Liver (tissue), 9 donors: ENCODE data around the gene SERPINA9. TPM values are rescaled to one million over a fixed set of nuclear protein-coding genes. Genes with fewer than 3 reads are reported as not detected.
"Not testable (repeated sequence)": the region's sequence is repeated elsewhere in the genome, so short reads cannot be mapped to it uniquely, and the experiment has no call there.

ENCODE experiments used
- DNase-seq: peaks from one replicate; pipeline ENCODE4 v3.0.0-alpha.2; 2017; ENCODE audit warnings: low spot score
- H3K27ac ChIP-seq, 2 donors: one replicate each; pipeline ENCODE4 v1.7.0; 2013; ENCODE audit warnings: inconsistent platforms in 2 of 2, low read length in 2 of 2, control low read depth in 1 of 2, low read depth in 1 of 2, mild to moderate bottlenecking in 1 of 2
- H3K27me3 ChIP-seq, 4 donors: one replicate each; pipeline versions ENCODE4 v1.6.1 to v1.7.0; 2013; ENCODE audit warnings: low read length in 3 of 4, inconsistent platforms in 1 of 4, mild to moderate bottlenecking in 1 of 4, moderate library complexity in 1 of 4; ENCODE audit not compliant: control insufficient read depth in 4 of 4, insufficient read depth in 4 of 4
- H3K36me3 ChIP-seq, 4 donors: one replicate each; pipeline versions ENCODE4 v1.6.1 to v1.7.0; 2013; ENCODE audit warnings: low read length in 3 of 4, mild to moderate bottlenecking in 3 of 4, low read depth in 1 of 4, moderate library complexity in 1 of 4; ENCODE audit not compliant: control insufficient read depth in 4 of 4, insufficient read depth in 3 of 4
- H3K4me1 ChIP-seq, 4 donors: one replicate each; pipeline versions ENCODE4 v1.6.1 to v1.7.0; 2013; ENCODE audit warnings: low read length in 3 of 4, mild to moderate bottlenecking in 3 of 4, moderate library complexity in 1 of 4; ENCODE audit not compliant: control insufficient read depth in 4 of 4, insufficient read depth in 4 of 4
- H3K4me3 ChIP-seq, 3 donors: one replicate each; pipeline versions ENCODE4 v1.6.1 to v1.7.0; 2013; ENCODE audit warnings: low read length in 3 of 3, control low read depth in 1 of 3, low read depth in 1 of 3, mild to moderate bottlenecking in 1 of 3
- H3K9ac ChIP-seq, 2 donors: one replicate each; pipeline ENCODE4 v1.7.0; 2013; ENCODE audit warnings: low read length in 2 of 2, mild to moderate bottlenecking in 2 of 2, moderate library complexity in 2 of 2, control low read depth in 1 of 2, low read depth in 1 of 2
- H3K9me3 ChIP-seq, 4 donors: one replicate each; pipeline versions ENCODE4 v1.6.1 to v1.7.0; 2013; ENCODE audit warnings: low read length in 3 of 4; ENCODE audit not compliant: control insufficient read depth in 4 of 4
- EGR1 ChIP-seq, 2 donors: IDR thresholded peaks; 2 replicates each; pipeline ENCODE4 v1.6.1; 2016 to 2018; ENCODE audit warnings: antibody characterized with exemption in 2 of 2, low read depth in 2 of 2
- FOXA1 ChIP-seq: IDR thresholded peaks from 2 replicates; pipeline ENCODE4 v1.6.1; 2016; ENCODE audit warnings: antibody characterized with exemption
- FOXA2 ChIP-seq: IDR thresholded peaks from 2 replicates; pipeline ENCODE4 v1.6.1; 2016; ENCODE audit warnings: antibody characterized with exemption
- GABPA ChIP-seq, 2 donors: IDR thresholded peaks in 1 of 2; conservative IDR thresholded peaks in 1 of 2; 2 replicates each; pipeline ENCODE4 v1.6.1; 2016; ENCODE audit warnings: antibody characterized with exemption in 2 of 2, mild to moderate bottlenecking in 1 of 2, moderate library complexity in 1 of 2
- HNF4A ChIP-seq, 2 donors: conservative IDR thresholded peaks; 2 replicates each; pipeline ENCODE4 v1.6.1; 2016; ENCODE audit warnings: antibody characterized with exemption in 2 of 2, mild to moderate bottlenecking in 2 of 2
- HNF4G ChIP-seq: IDR thresholded peaks from 2 replicates; pipeline ENCODE4 v1.6.1; 2016; ENCODE audit warnings: antibody characterized with exemption
- RAD21 ChIP-seq, 2 donors: IDR thresholded peaks; 2 replicates each; pipeline ENCODE4 v1.6.1; 2016; ENCODE audit warnings: antibody characterized with exemption in 2 of 2, mild to moderate bottlenecking in 2 of 2
- RXRA ChIP-seq, 2 donors: IDR thresholded peaks; 2 replicates each; pipeline ENCODE4 v1.6.1; 2017 to 2018; ENCODE audit warnings: antibody characterized with exemption in 2 of 2, mild to moderate bottlenecking in 1 of 2
- SP1 ChIP-seq: IDR thresholded peaks from 2 replicates; pipeline ENCODE4 v1.6.1; 2018; ENCODE audit warnings: antibody characterized with exemption, mild to moderate bottlenecking
- WGBS: extraction: QIAGEN DNeasy Blood & Tissue Kit; methylation state at CpG from one replicate; pipeline ENCODE4 v1.1.7; 2013; 5-methylcytosine and 5-hydroxymethylcytosine counted together
- polyA plus RNA-seq, 2 donors: library from polyadenylated mRNA; stranded (reverse) in 1 of 2; unstranded in 1 of 2; fragments of 200-250 nt in 1 of 2; fragments of >200 nt in 1 of 2; fragmentation: Nextera tagmentation in 1 of 2; extraction: Ambion mirVana in 1 of 2; gene quantifications; one replicate each; pipeline versions ENCODE4 v1.2.1 to v1.2.3, GENCODE V29; 2013 to 2015
- total RNA-seq, 2 donors: library from RNA; depleted of rRNA; stranded (reverse); fragments of >200 nt; gene quantifications; one replicate each; pipeline ENCODE4 v1.2.3, GENCODE V29; 2014
- TF ChIP-seq, protein P1 (sequence below): IDR thresholded peaks from 2 replicates; pipeline ENCODE4 v1.6.1; 2016; ENCODE audit warnings: antibody characterized with exemption
- TF ChIP-seq, protein P2 (sequence below): fragments of 150-350 bp; IDR thresholded peaks from 2 replicates; pipeline ENCODE4 v1.5.1; 2017; ENCODE audit warnings: improper control_type of control experiment, low read depth, low read length; ENCODE audit not compliant: missing input control
- TF ChIP-seq, protein P3 (sequence below): IDR thresholded peaks from 2 replicates; pipeline ENCODE4 v1.6.1; 2016; ENCODE audit warnings: antibody characterized with exemption
- TF ChIP-seq, protein P4 (sequence below): IDR thresholded peaks from 2 replicates; pipeline ENCODE4 v1.6.1; 2016; ENCODE audit warnings: antibody characterized with exemption
- donor health status: healthy.
- donor health status: healthy.
- donor health status: healthy.
- donor health status: healthy.
- donor health status: healthy.

SERPINA9 gene
- total and polyA plus RNA-seq, 4 donors, result not detected

DNA sequence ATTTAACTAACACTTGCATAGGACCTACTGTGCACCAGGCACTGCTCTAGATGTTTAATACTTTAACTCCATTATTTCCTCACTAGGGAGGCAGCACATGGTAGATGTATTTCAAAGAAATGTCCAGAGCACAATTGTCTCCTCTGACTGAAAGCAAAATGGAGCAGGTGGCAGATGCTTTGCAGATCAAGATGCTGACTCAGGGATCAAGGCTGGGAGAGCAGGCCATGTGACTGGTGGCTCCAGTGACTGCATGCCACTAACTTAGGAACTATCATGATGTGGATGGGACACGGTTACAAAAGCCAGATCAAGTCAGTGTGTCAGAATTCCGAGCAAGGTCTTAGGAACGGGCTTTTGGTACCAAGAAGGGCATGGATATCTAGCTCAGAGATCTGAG lies 51.6 kb downstream of the SERPINA9 start:
- Histone ChIP-seq H3K27ac (no peak overlapping the region), H3K9ac (no peak overlapping the region), H3K4me3 (no peak overlapping the region), H3K36me3 (no peaks in the 10 kb centered on the region), H3K27me3 (no peaks in the 10 kb centered on the region), H3K4me1 (peaks cover 0 to 7% (median 4%) of the 10 kb centered on the region in 4 donors), H3K9me3 (no peaks in the 10 kb centered on the region)
- no peak for TF ChIP-seq FOXA1
- no peak for TF ChIP-seq HNF4A (conservative IDR thresholded peaks at IDR 0.05)
- TF ChIP-seq SP1, result no peak
- DNase-seq, result no peak
- 85% methylated on average over 3 of the region's 3 CpGs for WGBS

DNA sequence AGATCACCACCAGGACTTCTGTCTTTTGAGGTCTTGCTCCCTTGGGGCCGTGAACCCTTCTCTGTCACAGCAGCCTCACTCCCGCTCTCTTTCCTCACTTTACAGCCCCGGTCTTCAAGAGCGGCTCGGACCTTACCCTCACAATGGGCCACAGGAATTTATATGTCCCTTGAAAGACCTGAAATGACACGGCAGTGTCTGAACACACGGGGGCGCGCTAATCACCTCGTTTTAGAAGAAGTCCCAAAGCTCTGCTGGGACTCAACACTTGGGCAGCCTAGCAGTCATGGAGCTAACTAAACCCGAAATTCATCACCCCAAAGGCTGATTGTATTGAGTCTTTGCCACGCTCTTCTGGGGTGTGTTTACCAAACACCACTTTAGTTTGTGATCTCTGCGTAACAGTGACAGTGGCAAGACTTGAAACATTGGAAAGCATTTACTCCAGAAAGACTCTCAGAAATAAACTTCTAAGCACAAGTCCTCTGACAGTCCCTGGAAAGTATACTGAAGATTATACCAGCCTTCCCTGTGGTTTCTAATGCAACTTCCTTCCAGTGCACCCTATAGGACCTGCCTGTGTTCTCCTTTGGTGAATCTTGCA lies 52.4 kb downstream of the SERPINA9 start:
- H3K4me1 ChIP-seq, result peaks cover 0 to 4% (median under 1%) of the 10 kb centered on the region in 4 donors
- no peaks in the 10 kb centered on the region for H3K9me3 ChIP-seq
- peak overlapping the region in 1 of 2 donors; percentile 50 for H3K9ac ChIP-seq
- H3K36me3 ChIP-seq, result no peaks in the 10 kb centered on the region
- peak; percentile 83 to 89 for TF ChIP-seq RAD21 (IDR thresholded peaks at IDR 0.05)
- TF ChIP-seq, protein P1, sequence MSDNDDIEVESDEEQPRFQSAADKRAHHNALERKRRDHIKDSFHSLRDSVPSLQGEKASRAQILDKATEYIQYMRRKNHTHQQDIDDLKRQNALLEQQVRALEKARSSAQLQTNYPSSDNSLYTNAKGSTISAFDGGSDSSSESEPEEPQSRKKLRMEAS, result no peak
- peak in 1 of 2 donors; percentile 47 for TF ChIP-seq RXRA (IDR thresholded peaks at IDR 0.05)
- TF ChIP-seq SP1, result peak; percentile 21
- peak; percentile 40 to 50 for TF ChIP-seq HNF4A (conservative IDR thresholded peaks at IDR 0.05)
- no peak for TF ChIP-seq EGR1 (IDR thresholded peaks at IDR 0.05; ENCODE audit: low read depth in 2 of 2)
- TF ChIP-seq FOXA1, result no peak
- TF ChIP-seq, protein P2, sequence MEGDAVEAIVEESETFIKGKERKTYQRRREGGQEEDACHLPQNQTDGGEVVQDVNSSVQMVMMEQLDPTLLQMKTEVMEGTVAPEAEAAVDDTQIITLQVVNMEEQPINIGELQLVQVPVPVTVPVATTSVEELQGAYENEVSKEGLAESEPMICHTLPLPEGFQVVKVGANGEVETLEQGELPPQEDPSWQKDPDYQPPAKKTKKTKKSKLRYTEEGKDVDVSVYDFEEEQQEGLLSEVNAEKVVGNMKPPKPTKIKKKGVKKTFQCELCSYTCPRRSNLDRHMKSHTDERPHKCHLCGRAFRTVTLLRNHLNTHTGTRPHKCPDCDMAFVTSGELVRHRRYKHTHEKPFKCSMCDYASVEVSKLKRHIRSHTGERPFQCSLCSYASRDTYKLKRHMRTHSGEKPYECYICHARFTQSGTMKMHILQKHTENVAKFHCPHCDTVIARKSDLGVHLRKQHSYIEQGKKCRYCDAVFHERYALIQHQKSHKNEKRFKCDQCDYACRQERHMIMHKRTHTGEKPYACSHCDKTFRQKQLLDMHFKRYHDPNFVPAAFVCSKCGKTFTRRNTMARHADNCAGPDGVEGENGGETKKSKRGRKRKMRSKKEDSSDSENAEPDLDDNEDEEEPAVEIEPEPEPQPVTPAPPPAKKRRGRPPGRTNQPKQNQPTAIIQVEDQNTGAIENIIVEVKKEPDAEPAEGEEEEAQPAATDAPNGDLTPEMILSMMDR, result peak; percentile 68
- no peaks in the 10 kb centered on the region for H3K27me3 ChIP-seq
- H3K27ac ChIP-seq, result no peak overlapping the region
- WGBS, result 10% methylated on average over 13 of the region's 13 CpGs
- peak; percentile 69 for DNase-seq
- H3K4me3 ChIP-seq, result peak overlapping the region in 1 of 3 donors; percentile 5

DNA sequence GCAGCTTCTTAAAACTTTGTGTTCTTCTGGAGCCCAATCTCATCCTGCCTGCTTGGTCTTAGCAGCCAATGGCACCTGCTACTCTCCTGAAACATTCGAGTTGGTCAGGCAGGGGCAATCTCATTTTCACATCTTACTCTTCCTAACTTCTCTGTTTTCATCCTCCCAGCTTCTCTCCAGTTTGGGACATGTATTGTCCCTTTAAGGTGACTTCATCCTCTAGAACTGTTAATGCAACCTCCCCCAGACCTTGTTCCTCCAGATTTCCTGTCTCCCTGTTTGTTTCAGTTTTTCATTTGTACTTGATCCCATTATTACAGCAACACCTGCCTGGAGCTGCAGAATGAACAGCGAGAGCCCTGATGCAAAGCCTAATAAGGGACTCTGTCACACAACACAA lies 54.7 kb downstream of the SERPINA9 start:
- peaks cover 0 to 4% (median 0%) of the 10 kb centered on the region in 4 donors for H3K4me1 ChIP-seq
- 86% methylated on average over 2 of the region's 2 CpGs for WGBS
- H3K9ac ChIP-seq, result no peak overlapping the region
- H3K27ac ChIP-seq, result no peak overlapping the region
- no peak overlapping the region for H3K4me3 ChIP-seq
- H3K36me3 ChIP-seq, result no peaks in the 10 kb centered on the region
- TF ChIP-seq EGR1 (IDR thresholded peaks at IDR 0.05; ENCODE audit: low read depth in 2 of 2) (no peak), FOXA2 (no peak), HNF4G (no peak), GABPA (IDR thresholded peaks at IDR 0.05 in 1 of 2, conservative IDR thresholded peaks at IDR 0.05 in 1 of 2) (no peak), FOXA1 (no peak), HNF4A (conservative IDR thresholded peaks at IDR 0.05) (no peak)
- TF ChIP-seq, protein P1, result no peak
- TF ChIP-seq, protein P3, sequence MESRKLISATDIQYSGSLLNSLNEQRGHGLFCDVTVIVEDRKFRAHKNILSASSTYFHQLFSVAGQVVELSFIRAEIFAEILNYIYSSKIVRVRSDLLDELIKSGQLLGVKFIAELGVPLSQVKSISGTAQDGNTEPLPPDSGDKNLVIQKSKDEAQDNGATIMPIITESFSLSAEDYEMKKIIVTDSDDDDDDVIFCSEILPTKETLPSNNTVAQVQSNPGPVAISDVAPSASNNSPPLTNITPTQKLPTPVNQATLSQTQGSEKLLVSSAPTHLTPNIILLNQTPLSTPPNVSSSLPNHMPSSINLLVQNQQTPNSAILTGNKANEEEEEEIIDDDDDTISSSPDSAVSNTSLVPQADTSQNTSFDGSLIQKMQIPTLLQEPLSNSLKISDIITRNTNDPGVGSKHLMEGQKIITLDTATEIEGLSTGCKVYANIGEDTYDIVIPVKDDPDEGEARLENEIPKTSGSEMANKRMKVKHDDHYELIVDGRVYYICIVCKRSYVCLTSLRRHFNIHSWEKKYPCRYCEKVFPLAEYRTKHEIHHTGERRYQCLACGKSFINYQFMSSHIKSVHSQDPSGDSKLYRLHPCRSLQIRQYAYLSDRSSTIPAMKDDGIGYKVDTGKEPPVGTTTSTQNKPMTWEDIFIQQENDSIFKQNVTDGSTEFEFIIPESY, result no peak
- TF ChIP-seq, protein P4, sequence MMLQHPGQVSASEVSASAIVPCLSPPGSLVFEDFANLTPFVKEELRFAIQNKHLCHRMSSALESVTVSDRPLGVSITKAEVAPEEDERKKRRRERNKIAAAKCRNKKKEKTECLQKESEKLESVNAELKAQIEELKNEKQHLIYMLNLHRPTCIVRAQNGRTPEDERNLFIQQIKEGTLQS, result no peak
- H3K27me3 ChIP-seq, result no peaks in the 10 kb centered on the region
- DNase-seq, result no peak
- no peaks in the 10 kb centered on the region for H3K9me3 ChIP-seq

DNA sequence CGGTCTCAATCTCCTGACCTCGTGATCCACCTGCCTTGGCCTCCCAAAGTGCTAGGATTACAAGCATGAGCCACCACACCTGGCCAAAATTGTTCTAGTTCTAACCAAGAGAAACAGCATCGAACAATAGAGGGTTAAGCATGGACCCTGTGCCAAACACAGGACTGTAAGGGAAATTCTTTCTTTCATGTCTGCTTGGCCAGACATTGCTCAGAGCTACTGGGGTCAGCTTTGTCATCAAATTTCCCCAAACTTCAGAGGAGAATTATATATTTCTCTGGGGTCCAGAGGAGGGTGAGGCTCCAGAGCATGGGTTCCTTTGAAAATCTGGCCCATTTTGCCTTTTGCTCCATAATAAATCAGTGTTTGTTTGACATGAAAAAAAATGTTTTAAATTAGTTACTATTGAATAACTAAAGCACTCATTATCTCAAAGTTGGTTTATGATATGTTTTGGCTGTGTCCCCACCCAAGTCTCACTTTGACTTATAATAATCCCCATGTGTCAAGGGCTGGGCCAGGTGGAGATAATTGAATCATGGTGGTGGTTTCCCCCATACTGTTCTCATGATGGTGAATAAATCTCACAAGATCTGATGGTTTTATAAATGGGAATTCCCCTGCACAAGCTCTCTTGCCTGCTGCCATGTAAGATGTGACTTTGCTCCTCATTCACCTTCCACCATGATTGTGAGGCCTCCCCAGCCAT lies 58.3 kb downstream of the SERPINA9 start:
- DNase-seq, H3K9ac ChIP-seq, H3K4me3 ChIP-seq, H3K4me1 ChIP-seq, H3K27ac ChIP-seq, H3K27me3 ChIP-seq, H3K36me3 ChIP-seq, H3K9me3 ChIP-seq: not testable (repeated sequence)
- WGBS, result 92% methylated on average over 3 of the region's 3 CpGs
